Muscle of leg (tissue), 11 donors: ENCODE data around the gene TGFB1I1. TPM values are rescaled to one million over a fixed set of nuclear protein-coding genes. Genes with fewer than 3 reads are reported as not detected.
A peak's percentile ranks its signal among the peaks of the same experiment; 100 is the strongest.
"Not testable (repeated sequence)": the region's sequence is repeated elsewhere in the genome, so short reads cannot be mapped to it uniquely, and the experiment has no call there.

Experiments
- DNase-seq: peaks from one replicate; pipeline ENCODE4 v3.0.0; 2013
- H3K27ac ChIP-seq: one replicate; pipeline ENCODE4 v1.5.1; 2013; ENCODE audit warnings: mild to moderate bottlenecking, low read length, control low read depth
- H3K27me3 ChIP-seq: one replicate; pipeline ENCODE4 v1.6.1; 2013; ENCODE audit warnings: low read length; ENCODE audit not compliant: control insufficient read depth, insufficient read depth
- H3K36me3 ChIP-seq: one replicate; pipeline ENCODE4 v1.6.1; 2013; ENCODE audit warnings: low read length; ENCODE audit not compliant: control insufficient read depth, insufficient read depth
- H3K4me1 ChIP-seq: one replicate; pipeline ENCODE4 v1.6.1; 2013; ENCODE audit warnings: low read length; ENCODE audit not compliant: control insufficient read depth, insufficient read depth
- H3K4me3 ChIP-seq: one replicate; pipeline ENCODE4 v1.5.1; 2013; ENCODE audit warnings: low read length, control low read depth
- H3K9me3 ChIP-seq: replicated peaks from 2 replicates; pipeline ENCODE4 v1.6.1; 2013; ENCODE audit warnings: low read depth, low read length; ENCODE audit not compliant: control insufficient read depth
- WGBS: methylation state at CpG from one replicate; pipeline ENCODE4 v1.1.5; 2013; ENCODE audit warnings: missing lambda C conversion rate; ENCODE audit not compliant: insufficient coverage; 5-methylcytosine and 5-hydroxymethylcytosine counted together
- polyA plus RNA-seq, 8 donors: library from polyadenylated mRNA; unstranded; fragments of 120-200 nt; gene quantifications; one replicate each; pipeline versions ENCODE4 v1.2.1 to v1.2.3, GENCODE V29; 2013; ENCODE audit warnings: inconsistent platforms in 1 of 8, low replicate concordance in 1 of 8; ENCODE audit not compliant: insufficient read length in 8 of 8, insufficient read depth in 1 of 8
- total RNA-seq: library from RNA; stranded (reverse); fragments of 120-200 nt; gene quantifications from one replicate; pipeline ENCODE4 v1.2.4, GENCODE V29; 2013

TGFB1I1 gene
- total and polyA plus RNA-seq, 9 donors: 29.9 to 127 (median 84.6) TPM

- Histone ChIP-seq H3K4me3 (peak overlapping the region; percentile 15), H3K36me3 (peaks cover 58% of the 10 kb centered on the region), H3K27me3 (no peaks in the 10 kb centered on the region), H3K4me1 (peaks cover 47% of the 10 kb centered on the region), H3K27ac (no peak overlapping the region), H3K9me3 (no peaks in the 10 kb centered on the region)
- 51% methylated on average over 54 of the region's 67 CpGs for WGBS
- DNase-seq: no peak
These were observed 5.6 kb downstream of the TGFB1I1 start for GRCh38 chr16:31477220-31478216.

DNA sequence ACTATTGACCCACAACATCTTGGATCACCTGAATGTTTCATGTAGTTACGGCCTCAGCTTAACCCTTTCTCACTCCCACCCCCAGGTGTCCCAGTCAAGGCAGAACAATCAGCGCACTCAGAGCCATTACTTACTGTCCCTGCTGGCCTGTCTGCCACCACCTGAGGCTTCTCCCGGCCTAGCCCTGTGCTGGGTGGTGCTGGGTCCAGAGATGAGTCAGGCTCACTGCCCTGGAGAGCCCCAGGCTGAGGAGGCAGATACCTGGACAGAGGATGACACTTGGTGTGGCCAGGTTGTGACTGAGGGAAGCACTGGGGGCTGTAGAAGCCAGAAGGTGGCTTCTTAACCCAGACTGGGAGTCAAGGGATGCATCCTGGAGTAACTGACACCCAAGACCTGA is 7.0 kb downstream of the TGFB1I1 start:
- Histone ChIP-seq H3K4me1 (peaks cover 34% of the 10 kb centered on the region), H3K9me3 (no peaks in the 10 kb centered on the region), H3K4me3 (no peak overlapping the region), H3K27ac (no peak overlapping the region), H3K36me3 (peaks cover 50% of the 10 kb centered on the region), H3K27me3 (no peaks in the 10 kb centered on the region)
- DNase-seq: no peak
- WGBS: 69% methylated on average over 2 of the region's 3 CpGs

GRCh38 chr16:31479751-31480150 is 7.8 kb downstream of the TGFB1I1 start:
- Histone ChIP-seq H3K4me3 (no peak overlapping the region), H3K27ac (no peak overlapping the region), H3K4me1 (peaks cover 32% of the 10 kb centered on the region), H3K9me3 (no peaks in the 10 kb centered on the region), H3K27me3 (no peaks in the 10 kb centered on the region), H3K36me3 (peaks cover 43% of the 10 kb centered on the region)
- WGBS: 91% methylated on average over 6 of the region's 9 CpGs
- no peak for DNase-seq

DNA sequence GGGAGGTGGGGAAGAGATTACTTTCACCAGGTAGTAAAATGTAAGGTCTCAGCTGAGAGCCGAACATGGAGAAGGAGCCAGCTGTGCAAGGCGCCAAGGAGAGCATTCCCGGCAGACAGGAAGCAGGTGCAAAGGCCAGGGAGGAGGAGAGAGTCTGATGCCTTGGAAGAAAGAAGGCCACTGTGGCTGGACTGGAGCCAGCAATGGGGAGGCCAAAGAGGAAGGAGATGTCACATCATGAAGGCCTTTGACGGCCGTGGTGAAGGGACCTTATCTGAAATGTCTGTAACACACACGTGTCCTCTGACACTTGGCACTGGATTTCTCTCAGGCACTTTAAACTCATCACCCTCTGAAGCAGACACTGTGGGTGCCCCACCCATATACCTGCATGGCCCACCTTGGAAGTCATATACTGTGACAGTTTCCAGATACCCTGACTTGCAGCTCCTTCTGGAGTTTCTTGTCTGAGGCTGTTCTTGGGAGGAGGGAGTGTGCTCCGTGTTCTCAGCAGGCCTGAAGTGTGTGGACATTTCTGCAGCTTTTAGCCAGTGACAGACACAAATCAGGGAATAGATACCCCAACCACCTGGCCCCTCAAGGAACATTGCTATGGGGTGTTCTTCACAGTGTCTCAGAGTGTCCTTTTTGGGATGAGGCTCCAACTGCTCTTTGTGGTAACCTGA is 9.0 kb downstream of the TGFB1I1 start:
- Histone ChIP-seq H3K36me3 (peaks cover 31% of the 10 kb centered on the region), H3K27ac (peak overlapping the region; percentile 25), H3K9me3 (no peaks in the 10 kb centered on the region), H3K4me3 (no peak overlapping the region), H3K4me1 (peaks cover 41% of the 10 kb centered on the region), H3K27me3 (peaks cover 8% of the 10 kb centered on the region)
- WGBS: 12% methylated on average over 4 of the region's 7 CpGs
- DNase-seq: peak; percentile 72

GRCh38 chr16:31483081-31483480 is 11.1 kb downstream of the TGFB1I1 start, which contains the start of gene SLC5A2:
TSS of gene SLC5A2 (plus strand) at chr16:31483123. CDS start at chr16:31483137, 14 bp downstream.
- peaks cover 48% of the 10 kb centered on the region for H3K4me1 ChIP-seq
- H3K4me3 ChIP-seq: no peak within 1 kb of the TSS
- no peaks in the 10 kb centered on the region for H3K9me3 ChIP-seq
- H3K36me3 ChIP-seq: peaks cover 12% of the 10 kb centered on the region
- H3K27ac ChIP-seq: no peak within 1 kb of the TSS
- 73% methylated on average over 2 of the region's 4 CpGs for WGBS
- peaks cover 21% of the 10 kb centered on the region for H3K27me3 ChIP-seq
- DNase-seq: no peak

GRCh38 chr16:31484048-31484447 is 12.1 kb downstream of the TGFB1I1 start:
- not testable (repeated sequence) for H3K4me3 ChIP-seq, DNase-seq, H3K27ac ChIP-seq, H3K9me3 ChIP-seq, H3K36me3 ChIP-seq
- Histone ChIP-seq H3K27me3 (peaks cover 23% of the 10 kb centered on the region), H3K4me1 (peaks cover 56% of the 10 kb centered on the region)
- 86% methylated on average over 1 of the region's 4 CpGs for WGBS

DNA sequence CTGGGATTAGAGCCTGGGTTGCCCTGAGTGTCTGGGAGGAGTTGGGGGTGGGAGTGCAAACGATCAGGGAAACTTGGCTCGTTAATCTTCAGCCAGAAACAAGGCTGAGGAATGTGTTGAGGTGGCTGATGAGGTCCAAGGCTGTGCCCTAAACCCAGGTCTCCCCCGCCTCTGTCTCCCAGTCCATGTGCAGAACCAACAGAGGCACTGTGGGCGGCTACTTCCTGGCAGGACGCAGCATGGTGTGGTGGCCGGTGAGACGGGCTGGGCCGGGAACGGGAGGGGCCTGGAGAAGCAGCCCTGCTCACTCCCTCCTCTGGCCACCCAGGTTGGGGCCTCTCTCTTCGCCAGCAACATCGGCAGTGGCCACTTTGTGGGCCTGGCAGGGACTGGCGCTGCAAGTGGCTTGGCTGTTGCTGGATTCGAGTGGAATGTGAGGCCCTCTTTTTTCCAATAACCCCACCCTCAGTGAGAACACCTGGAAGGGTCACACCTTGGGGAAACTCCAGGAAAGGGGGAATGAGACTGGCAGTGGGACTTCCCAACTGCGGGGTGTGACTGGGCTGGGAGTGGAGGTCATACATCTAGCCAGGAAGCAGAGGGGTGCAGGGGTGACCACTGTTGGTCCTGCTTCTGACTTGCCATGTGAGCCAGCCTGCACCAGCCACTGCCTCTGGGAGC is 12.7 kb downstream of the TGFB1I1 start:
- Histone ChIP-seq H3K4me1 (peaks cover 56% of the 10 kb centered on the region), H3K27me3 (peaks cover 23% of the 10 kb centered on the region), H3K36me3 (no peaks in the 10 kb centered on the region), H3K4me3 (no peak overlapping the region), H3K27ac (no peak overlapping the region), H3K9me3 (no peaks in the 10 kb centered on the region)
- no peak for DNase-seq
- WGBS: 29% methylated on average over 9 of the region's 14 CpGs

- Histone ChIP-seq H3K27ac (peak overlapping the region; percentile 47), H3K4me1 (peaks cover 53% of the 10 kb centered on the region), H3K36me3 (peaks cover 6% of the 10 kb centered on the region), H3K9me3 (no peaks in the 10 kb centered on the region), H3K27me3 (peaks cover 23% of the 10 kb centered on the region), H3K4me3 (no peak overlapping the region)
- WGBS: 85% methylated on average over 8 of the region's 17 CpGs
- DNase-seq: no peak
These were observed 13.6 kb downstream of the TGFB1I1 start for GRCh38 chr16:31485571-31485970.

DNA sequence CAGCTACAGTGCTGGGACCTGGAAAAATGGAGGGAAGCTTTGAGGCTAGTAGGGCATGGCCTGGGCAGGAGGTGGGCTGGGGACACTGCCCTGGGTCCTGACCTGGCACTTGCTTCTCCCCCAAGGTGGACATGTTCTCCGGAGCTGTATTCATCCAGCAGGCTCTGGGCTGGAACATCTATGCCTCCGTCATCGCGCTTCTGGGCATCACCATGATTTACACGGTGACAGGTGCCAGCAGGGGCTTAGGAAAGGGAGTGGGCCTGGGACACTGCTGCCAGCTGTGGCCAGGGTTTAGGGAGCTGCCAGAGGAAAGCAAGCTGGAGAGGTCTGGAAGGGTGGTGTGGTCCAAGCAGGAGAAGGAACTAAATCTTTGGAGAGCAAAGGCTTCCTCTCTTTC is 14.1 kb downstream of the TGFB1I1 start:
- Histone ChIP-seq H3K27ac (peak overlapping the region; percentile 57), H3K4me3 (no peak overlapping the region)
- 92% methylated on average over 5 of the region's 5 CpGs for WGBS

More for the DNA sequence above, 14.1 kb downstream of the TGFB1I1 start:
- H3K9me3 ChIP-seq: no peaks in the 10 kb centered on the region
- H3K36me3 ChIP-seq: peaks cover 11% of the 10 kb centered on the region
- H3K4me1 ChIP-seq: peaks cover 48% of the 10 kb centered on the region
- H3K27me3 ChIP-seq: peaks cover 23% of the 10 kb centered on the region
- DNase-seq: peak; percentile 85
